KMS-11 (cell line): ENCODE data around the gene LRP4.

ENCODE experiments used
- H2AFZ ChIP-seq: fragments of 200-600 bp; sonication (generic); 2 replicates; pipeline ENCODE4 v1.6.1; 2016; ENCODE audit warnings: antibody characterized with exemption, mixed run types, low read depth
- H3K27ac ChIP-seq: fragments of 200-600 bp; sonication (generic); 2 replicates; pipeline ENCODE4 v1.6.1; 2016; ENCODE audit warnings: mild to moderate bottlenecking, mixed run types
- H3K27me3 ChIP-seq: fragments of 200-600 bp; sonication (generic); 2 replicates; pipeline ENCODE4 v1.6.1; 2017; ENCODE audit warnings: mild to moderate bottlenecking, low read depth, mixed run types, moderate library complexity; ENCODE audit not compliant: insufficient read depth
- H3K36me3 ChIP-seq: fragments of 200-600 bp; sonication (generic); 2 replicates; pipeline ENCODE4 v1.6.1; 2017; ENCODE audit warnings: mild to moderate bottlenecking, mixed run types; ENCODE audit not compliant: insufficient read depth
- H3K4me1 ChIP-seq: fragments of 200-600 bp; sonication (generic); 2 replicates; pipeline ENCODE4 v1.6.1; 2016; ENCODE audit warnings: mild to moderate bottlenecking, low read depth, mixed run types; ENCODE audit not compliant: poor library complexity, severe bottlenecking
- H3K4me2 ChIP-seq: fragments of 200-600 bp; sonication (generic); 2 replicates; pipeline ENCODE4 v1.7.0; 2016; ENCODE audit warnings: mild to moderate bottlenecking, mixed run types
- H3K4me3 ChIP-seq: fragments of 200-600 bp; sonication (generic); IDR thresholded peaks from 2 replicates; pipeline ENCODE4 v1.6.1; 2017; ENCODE audit warnings: low read depth, low read length, mixed read lengths; ENCODE audit not compliant: insufficient read depth
- H3K79me2 ChIP-seq: fragments of 200-600 bp; sonication (generic); 2 replicates; pipeline ENCODE4 v1.6.1; 2016; ENCODE audit warnings: low read depth, mixed run types; ENCODE audit not compliant: insufficient read depth
- H3K9ac ChIP-seq: fragments of 200-600 bp; sonication (generic); 2 replicates; pipeline ENCODE4 v1.6.1; 2016; ENCODE audit warnings: mild to moderate bottlenecking, mixed run types
- H4K20me1 ChIP-seq: fragments of 200-600 bp; sonication (generic); 2 replicates; pipeline ENCODE4 v1.6.1; 2016; ENCODE audit warnings: mild to moderate bottlenecking, mixed run types; ENCODE audit not compliant: insufficient read depth
- TF ChIP-seq, protein P1 (sequence below): fragments of 200-600 bp; sonication (generic); conservative IDR thresholded peaks from 2 replicates; pipeline ENCODE4 v1.6.1; 2017; ENCODE audit warnings: low read depth, mild to moderate bottlenecking, antibody characterized with exemption, low read length, moderate library complexity, mixed read lengths

Gene LRP4, protein sequence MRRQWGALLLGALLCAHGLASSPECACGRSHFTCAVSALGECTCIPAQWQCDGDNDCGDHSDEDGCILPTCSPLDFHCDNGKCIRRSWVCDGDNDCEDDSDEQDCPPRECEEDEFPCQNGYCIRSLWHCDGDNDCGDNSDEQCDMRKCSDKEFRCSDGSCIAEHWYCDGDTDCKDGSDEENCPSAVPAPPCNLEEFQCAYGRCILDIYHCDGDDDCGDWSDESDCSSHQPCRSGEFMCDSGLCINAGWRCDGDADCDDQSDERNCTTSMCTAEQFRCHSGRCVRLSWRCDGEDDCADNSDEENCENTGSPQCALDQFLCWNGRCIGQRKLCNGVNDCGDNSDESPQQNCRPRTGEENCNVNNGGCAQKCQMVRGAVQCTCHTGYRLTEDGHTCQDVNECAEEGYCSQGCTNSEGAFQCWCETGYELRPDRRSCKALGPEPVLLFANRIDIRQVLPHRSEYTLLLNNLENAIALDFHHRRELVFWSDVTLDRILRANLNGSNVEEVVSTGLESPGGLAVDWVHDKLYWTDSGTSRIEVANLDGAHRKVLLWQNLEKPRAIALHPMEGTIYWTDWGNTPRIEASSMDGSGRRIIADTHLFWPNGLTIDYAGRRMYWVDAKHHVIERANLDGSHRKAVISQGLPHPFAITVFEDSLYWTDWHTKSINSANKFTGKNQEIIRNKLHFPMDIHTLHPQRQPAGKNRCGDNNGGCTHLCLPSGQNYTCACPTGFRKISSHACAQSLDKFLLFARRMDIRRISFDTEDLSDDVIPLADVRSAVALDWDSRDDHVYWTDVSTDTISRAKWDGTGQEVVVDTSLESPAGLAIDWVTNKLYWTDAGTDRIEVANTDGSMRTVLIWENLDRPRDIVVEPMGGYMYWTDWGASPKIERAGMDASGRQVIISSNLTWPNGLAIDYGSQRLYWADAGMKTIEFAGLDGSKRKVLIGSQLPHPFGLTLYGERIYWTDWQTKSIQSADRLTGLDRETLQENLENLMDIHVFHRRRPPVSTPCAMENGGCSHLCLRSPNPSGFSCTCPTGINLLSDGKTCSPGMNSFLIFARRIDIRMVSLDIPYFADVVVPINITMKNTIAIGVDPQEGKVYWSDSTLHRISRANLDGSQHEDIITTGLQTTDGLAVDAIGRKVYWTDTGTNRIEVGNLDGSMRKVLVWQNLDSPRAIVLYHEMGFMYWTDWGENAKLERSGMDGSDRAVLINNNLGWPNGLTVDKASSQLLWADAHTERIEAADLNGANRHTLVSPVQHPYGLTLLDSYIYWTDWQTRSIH (N-terminal part only)

DNA sequence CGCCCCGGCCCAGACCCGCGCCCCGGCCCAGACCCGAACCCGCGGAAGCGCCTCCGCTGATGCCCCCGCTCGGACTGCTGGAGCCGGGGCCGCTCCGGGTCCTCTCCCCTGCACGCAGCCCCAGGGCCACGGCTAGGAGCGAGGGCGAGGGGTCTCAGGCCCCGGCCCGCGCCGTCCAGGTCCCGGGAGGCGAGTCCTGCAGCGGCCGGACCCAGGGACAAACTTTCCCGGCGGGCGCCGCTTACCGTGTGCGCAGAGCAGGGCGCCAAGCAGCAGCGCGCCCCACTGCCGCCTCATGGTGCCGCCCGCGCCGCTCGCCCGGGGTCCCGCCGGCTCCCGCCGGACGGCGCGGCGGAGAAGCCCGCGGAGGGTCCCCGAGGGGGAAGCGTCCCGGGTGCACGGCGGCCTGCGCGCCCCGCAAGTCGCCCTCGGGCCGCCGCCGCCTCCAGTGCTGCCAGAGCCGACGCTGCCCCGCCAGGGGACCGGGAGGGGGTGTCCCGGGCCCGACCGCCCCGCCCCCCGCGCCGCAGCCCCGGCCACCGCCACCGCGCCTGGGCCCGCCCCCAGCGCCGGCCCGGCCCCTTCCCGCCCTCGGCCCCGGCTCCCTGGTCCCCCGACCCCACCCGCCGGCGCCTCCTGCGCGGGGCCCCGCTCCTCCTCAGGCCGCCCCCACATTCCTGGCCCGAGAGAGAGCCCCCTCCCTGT lies at the start of gene LRP4:
TSS of gene LRP4 (minus strand) at position 468 of the 705 bp plus-strand sequence. CDS start at position 297, 171 bp downstream.
- TF ChIP-seq, protein P1, sequence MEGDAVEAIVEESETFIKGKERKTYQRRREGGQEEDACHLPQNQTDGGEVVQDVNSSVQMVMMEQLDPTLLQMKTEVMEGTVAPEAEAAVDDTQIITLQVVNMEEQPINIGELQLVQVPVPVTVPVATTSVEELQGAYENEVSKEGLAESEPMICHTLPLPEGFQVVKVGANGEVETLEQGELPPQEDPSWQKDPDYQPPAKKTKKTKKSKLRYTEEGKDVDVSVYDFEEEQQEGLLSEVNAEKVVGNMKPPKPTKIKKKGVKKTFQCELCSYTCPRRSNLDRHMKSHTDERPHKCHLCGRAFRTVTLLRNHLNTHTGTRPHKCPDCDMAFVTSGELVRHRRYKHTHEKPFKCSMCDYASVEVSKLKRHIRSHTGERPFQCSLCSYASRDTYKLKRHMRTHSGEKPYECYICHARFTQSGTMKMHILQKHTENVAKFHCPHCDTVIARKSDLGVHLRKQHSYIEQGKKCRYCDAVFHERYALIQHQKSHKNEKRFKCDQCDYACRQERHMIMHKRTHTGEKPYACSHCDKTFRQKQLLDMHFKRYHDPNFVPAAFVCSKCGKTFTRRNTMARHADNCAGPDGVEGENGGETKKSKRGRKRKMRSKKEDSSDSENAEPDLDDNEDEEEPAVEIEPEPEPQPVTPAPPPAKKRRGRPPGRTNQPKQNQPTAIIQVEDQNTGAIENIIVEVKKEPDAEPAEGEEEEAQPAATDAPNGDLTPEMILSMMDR, result no peak
- H3K27me3 ChIP-seq, result peaks cover 14% of the 10 kb centered on the region; the same call in 1 of the 2 replicates
- no peaks in the 10 kb centered on the region for H4K20me1 ChIP-seq
- H3K36me3 ChIP-seq, result no peaks in the 10 kb centered on the region
- no peaks in the 10 kb centered on the region for H3K79me2 ChIP-seq
- H3K4me1 ChIP-seq, result peaks cover 12% of the 10 kb centered on the region
- H2AFZ ChIP-seq, result peak within 1 kb of the TSS; percentile 82
- H3K27ac ChIP-seq, result no peak within 1 kb of the TSS
- H3K4me3 ChIP-seq, result no peak within 1 kb of the TSS
- H3K9ac ChIP-seq, result peak within 1 kb of the TSS; percentile 30; the same call in 1 of the 2 replicates
- H3K4me2 ChIP-seq, result peak within 1 kb of the TSS; percentile 71

DNA sequence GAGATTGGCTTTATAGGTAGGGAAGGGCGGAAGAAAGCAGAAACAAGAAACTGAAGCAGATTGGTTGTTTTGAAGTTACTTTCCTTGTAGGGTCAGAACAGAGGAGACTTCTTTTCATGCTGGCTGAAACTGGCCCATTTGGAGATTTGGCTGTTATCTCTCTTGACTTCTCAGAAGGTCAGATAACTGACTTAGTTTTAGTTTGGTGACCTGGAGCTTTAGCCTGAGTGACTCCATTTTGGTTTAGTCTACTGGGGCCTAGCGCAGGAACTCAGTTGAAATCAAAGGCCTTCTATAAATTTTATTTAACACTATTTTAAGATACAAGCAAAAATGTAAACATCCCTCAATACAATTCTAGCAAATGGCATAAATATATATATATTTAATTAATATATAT lies 49.6 kb upstream of the LRP4 start:
- no peaks in the 10 kb centered on the region for H3K36me3 ChIP-seq
- H3K27me3 ChIP-seq, result no peaks in the 10 kb centered on the region
- H3K27ac ChIP-seq, result no peak overlapping the region
- TF ChIP-seq, protein P1, result no peak
- H3K9ac ChIP-seq, result no peak overlapping the region
- H3K4me3 ChIP-seq, result no peak overlapping the region
- no peaks in the 10 kb centered on the region for H3K79me2 ChIP-seq
- H2AFZ ChIP-seq, result no peak overlapping the region
- H4K20me1 ChIP-seq, result no peaks in the 10 kb centered on the region
- H3K4me2 ChIP-seq, result no peak overlapping the region
- no peaks in the 10 kb centered on the region for H3K4me1 ChIP-seq

DNA sequence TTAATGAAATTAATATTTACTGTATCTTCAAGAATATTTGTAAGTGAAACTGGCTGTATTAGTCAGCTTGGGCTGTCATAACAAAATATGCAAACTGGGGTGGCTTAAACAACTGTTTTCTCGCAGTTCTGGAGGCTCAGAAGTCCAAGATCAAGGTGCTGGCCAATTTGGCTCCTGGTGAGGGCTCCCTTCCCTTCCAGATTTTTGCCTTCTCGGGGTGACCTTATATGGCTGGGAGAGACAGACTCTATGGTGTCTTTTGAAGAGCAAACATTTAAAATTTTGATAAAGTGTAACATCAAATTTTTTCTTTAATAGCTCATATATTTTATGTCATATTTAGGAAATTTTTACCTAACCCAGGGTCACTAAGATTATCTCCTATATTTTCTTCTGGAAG lies 48.4 kb upstream of the LRP4 start:
- Histone ChIP-seq H3K9ac (no peak overlapping the region), H3K27ac (no peak overlapping the region)

More for the DNA sequence above, 48.4 kb upstream of the LRP4 start:
- TF ChIP-seq, protein P1, result no peak
- Histone ChIP-seq H3K36me3 (no peaks in the 10 kb centered on the region), H3K79me2 (no peaks in the 10 kb centered on the region), H2AFZ (no peak overlapping the region), H3K4me2 (no peak overlapping the region), H3K4me1 (no peaks in the 10 kb centered on the region), H4K20me1 (no peaks in the 10 kb centered on the region), H3K4me3 (no peak overlapping the region), H3K27me3 (no peaks in the 10 kb centered on the region)
